Transverse colon (tissue), 3 donors: ENCODE measurements around the gene SLC16A3.

Experiments used
- CTCF ChIP-seq, 5 experiments: fragments of 200-600 bp in 3 of 5; fragments of 450-650 bp in 2 of 5; sonication (generic) in 3 of 5; IDR thresholded peaks; 1 replicate in 2 of 5; 2 replicates in 3 of 5; pipeline ENCODE4 v1.5.1; 2016 to 2017; ENCODE audit warnings: antibody characterized with exemption in 5 of 5, inconsistent platforms in 3 of 5, mild to moderate bottlenecking in 2 of 5, moderate library complexity in 1 of 5
- POLR2A ChIP-seq: fragments of 450-650 bp; IDR thresholded peaks from one replicate; pipeline ENCODE4 v1.6.1; 2016; ENCODE audit warnings: antibody characterized with exemption, mild to moderate bottlenecking, moderate library complexity

- TF ChIP-seq POLR2A (no peak), CTCF (IDR thresholded peaks at IDR 0.05) (no peak)
Measured at GRCh38 chr17:82215095-82215971, 13.5 kb upstream of the SLC16A3 start.
